Measurements from ENCODE around the gene GNAQ. TPM values are rescaled to one million over a fixed set of nuclear protein-coding genes. Genes with fewer than 3 reads are reported as not detected.
"Not testable (repeated sequence)": the region's sequence is repeated elsewhere in the genome, so short reads cannot be mapped to it uniquely, and the experiment has no call there.

The GNAQ gene
- total and polyA plus RNA-seq, 4 experiments from 2014 or later, result 6.9 to 57.2 (median 34.5) TPM

GRCh38 chr9:77718298-77718640 is 313.3 kb downstream of the GNAQ start:
- CTCF ChIA-PET (ENCODE audit: partially characterized antibody); intact Hi-C loops (cut with micrococcal nuclease); POLR2A ChIA-PET (ENCODE audit: partially characterized antibody): not testable (repeated sequence)

DNA sequence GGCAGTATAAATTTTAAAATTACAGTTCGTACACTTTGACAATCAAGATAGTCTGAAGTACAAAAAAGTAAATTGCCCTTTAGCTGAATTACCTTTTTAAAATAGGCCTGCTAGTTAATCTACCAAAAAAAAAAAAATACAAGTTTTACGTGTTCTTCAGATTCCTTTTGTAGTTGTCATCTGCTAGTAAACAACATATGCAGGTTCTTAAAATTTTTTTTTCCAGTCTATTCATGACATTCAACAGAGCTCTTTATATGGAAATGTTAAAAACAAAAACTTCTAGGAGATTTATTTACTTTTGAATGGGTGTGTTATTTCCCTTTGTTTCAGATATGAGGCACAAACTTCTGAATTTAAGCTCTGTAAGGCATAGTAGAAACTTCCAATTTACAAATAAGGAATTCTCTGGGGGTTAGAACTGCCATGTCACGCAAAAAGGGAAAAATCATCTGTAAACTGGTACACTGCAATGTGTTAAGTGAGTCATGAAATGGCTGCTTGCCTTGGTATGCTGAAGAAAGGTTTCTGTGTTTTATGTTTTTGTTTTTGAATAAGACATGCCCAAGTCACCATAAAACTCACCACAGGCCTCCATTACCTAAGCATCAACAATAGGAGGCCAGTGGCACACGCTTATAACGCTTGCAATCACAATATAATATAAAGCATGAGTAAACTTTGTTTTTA is 313.9 kb downstream of the GNAQ start:
- not testable (repeated sequence) for H3K27me3 Mint-ChIP-seq

More at GRCh38 chr9:77718298-77718640, 313.3 kb downstream of the GNAQ start:
- H3K36me3 ChIP-seq (ENCODE audit: insufficient read depth, low read length); DNase-seq; H3K9me3 Mint-ChIP-seq; H3K4me3 Mint-ChIP-seq; H3K4me1 Mint-ChIP-seq; H3K4me3 ChIP-seq (ENCODE audit: low read length in 2 of 2); H3K27ac ChIP-seq (ENCODE audit: low read depth, low read length); H3K4me1 ChIP-seq (ENCODE audit: insufficient read depth, low read length); H3K27ac Mint-ChIP-seq; H3K27me3 ChIP-seq (ENCODE audit: insufficient read depth, low read length); H3K9me3 ChIP-seq (ENCODE audit: control insufficient read depth in 1 of 2, low read length in 2 of 2); H3K27me3 Mint-ChIP-seq: not testable (repeated sequence)
- peaks cover 19 to 30% of the 10 kb centered on the region in 2 donors for H3K36me3 Mint-ChIP-seq

DNA sequence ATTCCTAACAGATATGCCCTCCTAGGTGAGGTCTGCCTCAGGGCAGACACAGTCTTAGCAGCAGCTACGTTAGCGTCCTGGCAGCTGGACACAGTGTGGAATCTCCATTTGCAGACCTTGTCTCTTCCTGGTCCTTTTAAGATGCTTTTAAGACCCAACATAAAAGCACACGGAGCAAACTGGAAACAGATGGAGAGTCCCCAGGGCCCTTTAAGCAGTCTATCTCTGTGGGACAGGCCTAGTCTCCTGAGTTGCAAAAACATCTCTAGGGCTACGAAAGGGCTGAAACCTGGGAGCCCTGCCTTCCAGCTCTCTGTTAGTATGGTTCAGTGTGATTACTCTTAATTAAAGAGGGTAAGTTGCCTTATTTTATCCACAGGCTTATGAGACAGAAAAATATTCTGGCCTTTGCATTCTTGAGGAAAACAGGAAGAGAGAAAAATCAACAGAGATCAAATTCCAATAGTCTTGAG is 317.5 kb downstream of the GNAQ start:
- Histone ChIP-seq H3K9me3 (ENCODE audit: control insufficient read depth in 1 of 2, low read length in 2 of 2) (no peaks in the 10 kb centered on the region), H3K36me3 (ENCODE audit: insufficient read depth, low read length) (no peaks in the 10 kb centered on the region), H3K4me1 (ENCODE audit: insufficient read depth, low read length) (no peaks in the 10 kb centered on the region), H3K27ac (ENCODE audit: low read depth, low read length) (no peak overlapping the region), H3K27me3 (ENCODE audit: insufficient read depth, low read length) (no peaks in the 10 kb centered on the region), H3K4me3 (ENCODE audit: low read length in 2 of 2) (no peak overlapping the region)
- H3K27ac Mint-ChIP-seq, result no peak overlapping the region
- no peak for DNase-seq
- no peak overlapping the region for H3K4me3 Mint-ChIP-seq
- peaks cover 0 to 2% (median 0%) of the 10 kb centered on the region in 4 donors for H3K4me1 Mint-ChIP-seq
- peaks cover 0 to 26% (median 16%) of the 10 kb centered on the region in 8 donors for H3K9me3 Mint-ChIP-seq
- no peaks in the 10 kb centered on the region for H3K27me3 Mint-ChIP-seq
- H3K36me3 Mint-ChIP-seq, result peaks cover 3 to 6% of the 10 kb centered on the region in 2 donors
- POLR2A ChIA-PET (ENCODE audit: partially characterized antibody), result no interaction called here
- CTCF ChIA-PET (ENCODE audit: partially characterized antibody), result no interaction called here
- intact Hi-C loops (cut with micrococcal nuclease), result no loop called here

More for the DNA sequence above, 313.9 kb downstream of the GNAQ start:
- H3K27ac ChIP-seq (ENCODE audit: low read depth, low read length); POLR2A ChIA-PET (ENCODE audit: partially characterized antibody); H3K27me3 ChIP-seq (ENCODE audit: insufficient read depth, low read length); H3K4me3 Mint-ChIP-seq; H3K4me1 Mint-ChIP-seq; H3K4me3 ChIP-seq (ENCODE audit: low read length in 2 of 2); H3K4me1 ChIP-seq (ENCODE audit: insufficient read depth, low read length); intact Hi-C loops (cut with micrococcal nuclease); H3K9me3 Mint-ChIP-seq; H3K36me3 ChIP-seq (ENCODE audit: insufficient read depth, low read length); H3K9me3 ChIP-seq (ENCODE audit: control insufficient read depth in 1 of 2, low read length in 2 of 2); CTCF ChIA-PET (ENCODE audit: partially characterized antibody); H3K27ac Mint-ChIP-seq; DNase-seq: not testable (repeated sequence)
- peaks cover 19 to 26% of the 10 kb centered on the region in 2 donors for H3K36me3 Mint-ChIP-seq

DNA sequence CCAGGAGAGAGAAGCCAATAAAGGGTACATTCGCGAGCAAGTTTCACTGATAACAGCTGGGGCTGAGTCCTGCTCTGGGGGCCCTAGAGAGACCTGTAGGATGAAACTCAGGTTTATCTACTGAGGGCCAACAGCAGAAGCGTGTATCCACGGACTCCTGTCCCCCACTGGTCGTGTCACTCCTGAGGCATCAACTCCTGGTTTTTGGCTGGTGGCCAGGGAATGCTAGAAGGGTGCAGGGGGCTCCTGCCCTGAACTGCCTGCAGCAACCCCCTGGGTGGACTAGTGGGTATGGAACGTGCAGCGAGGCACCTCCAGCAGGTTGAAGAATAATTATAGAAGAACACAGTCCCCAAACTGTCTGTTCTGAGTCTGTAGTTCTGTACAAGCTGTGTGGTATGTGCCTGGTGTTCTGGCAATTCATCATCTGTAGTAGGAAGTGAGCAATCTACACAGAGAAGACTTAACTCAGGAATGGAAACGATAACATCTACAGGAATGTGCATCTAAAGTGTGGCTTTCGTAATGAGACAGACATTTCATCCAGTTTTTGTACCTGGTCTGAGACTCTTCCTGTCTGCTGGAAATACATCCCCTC is 319.0 kb downstream of the GNAQ start:
- no peak for DNase-seq
- no peaks in the 10 kb centered on the region for H3K36me3 ChIP-seq (ENCODE audit: insufficient read depth, low read length)
- CTCF ChIA-PET (ENCODE audit: partially characterized antibody), result no interaction called here
- H3K4me3 ChIP-seq (ENCODE audit: low read length in 2 of 2), result no peak overlapping the region
- H3K9me3 ChIP-seq (ENCODE audit: control insufficient read depth in 1 of 2, low read length in 2 of 2), result no peaks in the 10 kb centered on the region
- Mint-ChIP-seq H3K36me3 (peaks cover 3 to 4% of the 10 kb centered on the region in 2 donors), H3K4me3 (no peak overlapping the region), H3K27me3 (no peaks in the 10 kb centered on the region), H3K9me3 (peaks cover 3 to 40% (median 26%) of the 10 kb centered on the region in 8 donors), H3K27ac (no peak overlapping the region), H3K4me1 (peaks cover 0 to 2% (median 0%) of the 10 kb centered on the region in 4 donors)
- intact Hi-C loops (cut with micrococcal nuclease), result no loop called here
- no peaks in the 10 kb centered on the region for H3K4me1 ChIP-seq (ENCODE audit: insufficient read depth, low read length)
- no peak overlapping the region for H3K27ac ChIP-seq (ENCODE audit: low read depth, low read length)
- no peaks in the 10 kb centered on the region for H3K27me3 ChIP-seq (ENCODE audit: insufficient read depth, low read length)
- POLR2A ChIA-PET (ENCODE audit: partially characterized antibody), result interaction anchor here (0.6 kb wide), 1 partner anchor 24 kb away, joined by 4 read pairs; no protein-coding TSS in a partner anchor

DNA sequence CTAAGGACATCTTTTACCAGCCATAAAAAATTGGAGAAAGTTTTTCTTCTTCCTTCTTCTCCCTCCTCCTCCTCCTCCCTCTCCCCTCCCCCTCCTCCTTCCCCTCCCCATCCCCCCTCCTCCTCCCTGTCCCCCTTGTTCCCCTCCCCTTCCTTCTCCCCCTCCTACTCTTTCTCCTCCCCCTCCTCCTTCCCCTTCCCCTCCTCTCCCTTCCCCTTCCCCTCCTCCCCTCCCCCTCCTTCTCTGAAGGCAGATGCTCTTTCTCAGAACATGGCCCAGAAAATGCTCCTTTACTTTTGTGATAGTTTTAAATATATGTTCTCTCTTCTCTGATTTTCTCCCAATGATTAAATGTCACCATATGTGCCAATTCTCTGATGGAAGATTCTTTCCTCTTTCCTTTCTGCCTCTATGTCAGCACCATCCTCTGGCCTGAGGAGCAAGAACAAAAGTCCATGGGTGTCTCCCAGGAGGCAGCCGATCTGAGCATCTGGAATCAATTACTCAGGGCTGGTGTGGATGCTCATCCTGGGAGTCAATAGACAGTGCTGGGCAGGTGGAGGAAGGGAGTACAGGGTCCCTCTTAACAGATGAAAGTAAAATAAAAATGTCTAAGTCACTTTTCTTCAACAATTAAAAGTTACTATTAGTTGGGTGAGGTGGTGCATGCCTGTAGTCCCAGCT is 320.5 kb downstream of the GNAQ start:
- intact Hi-C loops (cut with micrococcal nuclease), result no loop called here
- no peak overlapping the region for H3K27ac ChIP-seq (ENCODE audit: low read depth, low read length)
- POLR2A ChIA-PET (ENCODE audit: partially characterized antibody), result no interaction called here

DNA sequence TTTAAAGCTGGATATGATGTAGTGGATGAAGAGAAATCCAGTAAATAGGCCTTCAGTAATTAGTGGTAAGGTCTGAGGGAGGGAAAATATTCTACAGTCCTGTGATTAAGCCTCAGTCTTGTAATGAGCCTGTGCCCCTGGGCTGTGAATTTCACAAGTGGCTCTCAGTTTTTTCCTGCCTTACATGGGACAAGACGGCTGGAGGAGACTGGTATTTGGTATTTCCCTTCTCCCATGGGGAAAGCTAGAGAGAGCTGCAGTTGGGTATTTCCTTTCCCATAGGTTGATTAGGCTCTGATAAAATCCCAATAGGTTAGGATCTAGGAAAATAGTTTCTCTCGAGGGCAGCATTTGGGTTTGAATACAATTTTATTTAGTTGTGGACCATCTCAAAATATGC is 321.3 kb downstream of the GNAQ start:
- no peak overlapping the region for H3K27ac Mint-ChIP-seq
- H3K27me3 Mint-ChIP-seq, result no peaks in the 10 kb centered on the region
- H3K4me1 Mint-ChIP-seq, result peaks cover 0 to 2% (median 0%) of the 10 kb centered on the region in 4 donors
- Histone ChIP-seq H3K4me1 (ENCODE audit: insufficient read depth, low read length) (no peaks in the 10 kb centered on the region), H3K9me3 (ENCODE audit: control insufficient read depth in 1 of 2, low read length in 2 of 2) (no peaks in the 10 kb centered on the region), H3K27ac (ENCODE audit: low read depth, low read length) (no peak overlapping the region), H3K4me3 (ENCODE audit: low read length in 2 of 2) (no peak overlapping the region), H3K27me3 (ENCODE audit: insufficient read depth, low read length) (no peaks in the 10 kb centered on the region), H3K36me3 (ENCODE audit: insufficient read depth, low read length) (no peaks in the 10 kb centered on the region)
- H3K36me3 Mint-ChIP-seq, result peaks cover 3 to 4% of the 10 kb centered on the region in 2 donors
- H3K4me3 Mint-ChIP-seq, result no peak overlapping the region
- CTCF ChIA-PET (ENCODE audit: partially characterized antibody), result no interaction called here
- peaks cover 3 to 49% (median 28%) of the 10 kb centered on the region in 8 donors for H3K9me3 Mint-ChIP-seq
- intact Hi-C loops (cut with micrococcal nuclease), result no loop called here
- POLR2A ChIA-PET (ENCODE audit: partially characterized antibody), result no interaction called here
- DNase-seq, result no peak

More for the DNA sequence above, 320.5 kb downstream of the GNAQ start:
- peaks cover 0 to 2% (median 0%) of the 10 kb centered on the region in 4 donors for H3K4me1 Mint-ChIP-seq
- Histone ChIP-seq H3K27me3 (ENCODE audit: insufficient read depth, low read length) (no peaks in the 10 kb centered on the region), H3K4me1 (ENCODE audit: insufficient read depth, low read length) (no peaks in the 10 kb centered on the region), H3K4me3 (ENCODE audit: low read length in 2 of 2) (no peak overlapping the region), H3K9me3 (ENCODE audit: control insufficient read depth in 1 of 2, low read length in 2 of 2) (no peaks in the 10 kb centered on the region), H3K36me3 (ENCODE audit: insufficient read depth, low read length) (no peaks in the 10 kb centered on the region)
- H3K4me3 Mint-ChIP-seq, result no peak overlapping the region
- H3K27me3 Mint-ChIP-seq, result no peaks in the 10 kb centered on the region
- CTCF ChIA-PET (ENCODE audit: partially characterized antibody), result no interaction called here
- DNase-seq, result no peak
- H3K27ac Mint-ChIP-seq, result no peak overlapping the region
- peaks cover 3 to 4% of the 10 kb centered on the region in 2 donors for H3K36me3 Mint-ChIP-seq
- peaks cover 3 to 49% (median 28%) of the 10 kb centered on the region in 8 donors for H3K9me3 Mint-ChIP-seq

DNA sequence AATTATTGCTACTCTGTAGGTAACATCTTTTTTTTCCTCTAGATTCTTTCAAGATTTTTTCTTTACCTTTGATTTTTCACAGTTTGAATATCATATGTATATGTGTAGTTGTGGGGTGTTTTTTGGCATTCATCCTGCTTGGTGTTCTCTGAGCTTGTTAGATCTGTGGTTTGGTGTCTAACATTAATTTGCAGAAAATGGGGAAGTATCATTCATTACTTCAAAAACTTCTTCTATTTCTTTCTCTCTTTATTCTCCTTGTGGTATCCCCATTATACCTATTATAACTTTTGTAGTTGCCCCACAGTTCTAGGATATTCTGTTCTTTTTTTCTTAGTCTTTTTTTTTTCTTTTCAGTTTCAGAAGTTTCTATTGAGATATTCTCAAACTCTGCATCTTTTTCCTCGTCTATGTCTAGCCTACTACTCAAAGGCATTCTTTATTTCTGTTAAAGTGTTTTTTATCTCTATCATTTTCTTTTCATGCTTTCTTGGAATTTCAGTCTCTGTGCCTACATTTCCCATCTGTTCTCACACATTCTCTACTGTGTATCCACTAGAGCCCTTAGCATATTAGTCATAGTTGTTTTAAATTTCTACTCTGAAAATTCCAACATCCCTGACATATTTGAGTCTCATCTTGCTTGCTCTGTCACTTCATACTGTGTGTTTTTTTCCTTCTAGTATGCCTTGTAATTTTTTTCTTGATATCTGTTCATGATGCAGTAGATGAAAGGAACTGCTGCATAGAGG is 323.4 kb downstream of the GNAQ start:
- H3K27me3 ChIP-seq (ENCODE audit: insufficient read depth, low read length), result no peaks in the 10 kb centered on the region
- DNase-seq, result no peak
- POLR2A ChIA-PET (ENCODE audit: partially characterized antibody), result no interaction called here
- H3K27ac ChIP-seq (ENCODE audit: low read depth, low read length), result no peak overlapping the region
- H3K4me3 ChIP-seq (ENCODE audit: low read length in 2 of 2), result no peak overlapping the region
- no peaks in the 10 kb centered on the region for H3K36me3 ChIP-seq (ENCODE audit: insufficient read depth, low read length)
- Mint-ChIP-seq H3K9me3 (peaks cover 3 to 54% (median 32%) of the 10 kb centered on the region in 8 donors), H3K36me3 (peaks cover 3 to 7% of the 10 kb centered on the region in 2 donors), H3K27ac (no peak overlapping the region), H3K4me3 (peak overlapping the region in 1 of 8 donors; percentile 28), H3K27me3 (peaks cover 0 to 4% of the 10 kb centered on the region in 2 donors), H3K4me1 (peaks cover 0 to 1% (median 0%) of the 10 kb centered on the region in 4 donors)
- CTCF ChIA-PET (ENCODE audit: partially characterized antibody), result no interaction called here
- no peaks in the 10 kb centered on the region for H3K4me1 ChIP-seq (ENCODE audit: insufficient read depth, low read length)
- intact Hi-C loops (cut with micrococcal nuclease), result no loop called here
- no peaks in the 10 kb centered on the region for H3K9me3 ChIP-seq (ENCODE audit: control insufficient read depth in 1 of 2, low read length in 2 of 2)
